ENCODE measurements around the gene LBX1.

The LBX1 gene

DNA sequence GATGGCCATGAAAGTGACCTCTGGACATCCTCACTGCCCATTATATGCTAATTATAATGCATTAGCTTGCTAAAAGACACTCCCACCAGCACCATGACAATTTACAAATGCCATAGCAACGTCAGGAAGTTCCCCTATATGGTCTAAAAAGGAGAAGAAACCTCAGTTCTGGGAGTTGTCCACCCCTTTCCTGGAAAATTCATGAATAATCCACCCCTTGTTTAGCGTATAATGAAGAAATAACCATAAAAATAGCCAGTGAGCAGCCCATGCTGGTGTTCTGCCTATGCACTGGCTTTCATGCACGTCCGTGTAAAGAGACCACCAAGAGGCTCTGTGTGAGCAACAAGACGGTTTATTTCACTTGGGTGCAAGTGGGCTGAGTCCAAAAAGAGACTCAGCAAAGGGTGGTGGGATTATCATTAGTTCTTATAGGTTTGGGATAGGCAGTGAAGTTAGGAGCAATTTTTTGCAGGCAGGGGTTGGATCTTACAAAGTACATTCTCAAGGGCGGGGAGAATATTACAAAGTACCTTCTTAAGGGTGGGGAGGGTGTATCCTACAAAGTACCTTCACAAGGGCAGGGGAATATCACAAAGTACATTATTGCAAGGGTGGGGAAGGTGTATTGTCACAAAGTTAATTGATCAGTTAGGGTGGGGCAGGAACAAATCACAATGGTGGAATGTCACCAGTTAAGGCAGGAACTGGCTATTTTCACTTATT, 45.6 kb downstream of the LBX1 start:
- TF ChIP-seq GATA1 (IDR thresholded peaks at IDR 0.05; ENCODE audit: low read depth, low read length) (no peak), POLR2A (IDR thresholded peaks at IDR 0.05; ENCODE audit: low read length) (no peak)
- no peak for DNase-seq

DNA sequence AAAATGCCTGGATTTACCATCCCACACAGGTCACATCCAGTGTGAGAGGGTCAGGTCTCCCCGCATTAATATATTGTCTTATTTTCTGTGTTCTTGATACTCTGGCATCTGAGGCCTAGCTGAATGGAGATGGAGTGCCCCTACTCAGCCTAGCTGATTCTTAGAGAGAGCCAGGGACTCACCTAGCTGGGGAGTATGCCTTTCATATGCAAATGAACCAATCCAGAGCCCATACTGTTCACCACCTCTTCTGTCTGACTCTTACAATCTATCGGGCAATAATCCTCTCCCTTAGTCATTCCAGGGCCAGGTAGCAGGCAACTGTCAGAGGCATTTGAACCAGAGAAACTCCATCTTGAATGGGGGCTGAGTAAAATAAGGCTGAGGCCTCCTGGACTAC, 46.3 kb downstream of the LBX1 start:
- no peak for DNase-seq
- TF ChIP-seq POLR2A (IDR thresholded peaks at IDR 0.05; ENCODE audit: low read length) (no peak), GATA1 (IDR thresholded peaks at IDR 0.05; ENCODE audit: low read depth, low read length) (no peak)

All from erythroblast (primary cell).